GM18868 (cell line): Measurements from ENCODE around the gene CUL1.

ENCODE experiments used
- ATAC-seq: cut with Tn5 transposase; IDR thresholded peaks from one replicate; pipeline ENCODE4 v1.9.1; 2021; ENCODE audit warnings: mild to moderate bottlenecking, moderate library complexity; ENCODE audit not compliant: unreplicated experiment

Gene CUL1

GRCh38 chr7:148698397-148699023 lies at the start of gene CUL1:
Gene CUL1, plus strand, starts transcription at chr7:148698903. Its CDS starts 31,220 bp downstream, at chr7:148730123.
- peak; percentile 71 for ATAC-seq

GRCh38 chr7:148650232-148650858 lies 48.4 kb upstream of the CUL1 start:
- ATAC-seq = no peak

- ATAC-seq = no peak
These were observed 45.9 kb upstream of the CUL1 start for GRCh38 chr7:148652773-148653172.

GRCh38 chr7:148657929-148658328 lies 40.8 kb upstream of the CUL1 start:
- ATAC-seq = no peak

- no peak for ATAC-seq
These were observed 37.2 kb upstream of the CUL1 start for GRCh38 chr7:148661471-148661870.

- ATAC-seq = no peak
These were observed 36.1 kb upstream of the CUL1 start for GRCh38 chr7:148662646-148663045.

- ATAC-seq = no peak
These were observed 34.4 kb upstream of the CUL1 start for GRCh38 chr7:148664324-148664723.

GRCh38 chr7:148665221-148665620 lies 33.5 kb upstream of the CUL1 start:
- no peak for ATAC-seq

GRCh38 chr7:148669927-148670326 lies 28.8 kb upstream of the CUL1 start:
- no peak for ATAC-seq

GRCh38 chr7:148670374-148670773 lies 28.3 kb upstream of the CUL1 start:
- no peak for ATAC-seq

- no peak for ATAC-seq
These were observed 27.9 kb upstream of the CUL1 start for GRCh38 chr7:148670807-148671206.

- no peak for ATAC-seq
These were observed 26.7 kb upstream of the CUL1 start for GRCh38 chr7:148672041-148672440.

GRCh38 chr7:148674689-148675088 lies 24.0 kb upstream of the CUL1 start:
- no peak for ATAC-seq

- no peak for ATAC-seq
These were observed 22.4 kb upstream of the CUL1 start for GRCh38 chr7:148676291-148676690.

- ATAC-seq = no peak
These were observed 16.9 kb upstream of the CUL1 start for GRCh38 chr7:148681821-148682220.

GRCh38 chr7:148684289-148684830 lies 14.3 kb upstream of the CUL1 start:
- ATAC-seq = no peak

- ATAC-seq = no peak
These were observed 12.3 kb upstream of the CUL1 start for GRCh38 chr7:148686312-148686937.

- ATAC-seq = no peak
These were observed 11.1 kb upstream of the CUL1 start for GRCh38 chr7:148687555-148687954.

GRCh38 chr7:148688526-148688925 lies 10.2 kb upstream of the CUL1 start:
- no peak for ATAC-seq

GRCh38 chr7:148693651-148694050 lies 5.1 kb upstream of the CUL1 start:
- ATAC-seq = no peak

- no peak for ATAC-seq
These were observed 4.1 kb upstream of the CUL1 start for GRCh38 chr7:148694631-148695030.

- no peak for ATAC-seq
These were observed 2.8 kb upstream of the CUL1 start for GRCh38 chr7:148695953-148696352.
